T-helper 17 cell (primary cell): ENCODE results near the gene CNGA4. TPM values are rescaled to one million over a fixed set of nuclear protein-coding genes. Genes with fewer than 3 reads are reported as not detected.
"Not testable (repeated sequence)": the region's sequence is repeated elsewhere in the genome, so short reads cannot be mapped to it uniquely, and the experiment has no call there.

Source experiments
- ATAC-seq: fragments of 150-1000 bp; cut with Tn5 transposase; 2 replicates; pipeline ENCODE4 v1.10.0; 2021; ENCODE audit warnings: mild to moderate bottlenecking, moderate library complexity
- DNase-seq, 3 donors: peaks; one replicate each; pipeline versions ENCODE4 v3.0.0 to v3.0.0-alpha.2; 2020 to 2021
- H3K9me3 ChIP-seq: one replicate; pipeline ENCODE4 v1.7.0; 2013; ENCODE audit warnings: low read length, mild to moderate bottlenecking; ENCODE audit not compliant: control insufficient read depth, poor library complexity, severe bottlenecking
- H3K27ac Mint-ChIP-seq: one replicate; pipeline ENCODE4 v1.8.0; 2022; ENCODE audit warnings: mild to moderate bottlenecking, moderate library complexity, mixed read lengths
- H3K27me3 Mint-ChIP-seq: one replicate; pipeline ENCODE4 v1.8.0; 2022; ENCODE audit warnings: mixed read lengths
- H3K36me3 Mint-ChIP-seq: one replicate; pipeline ENCODE4 v1.8.0; 2022; ENCODE audit warnings: low read depth, mixed read lengths
- H3K4me1 Mint-ChIP-seq: one replicate; pipeline ENCODE4 v1.8.0; 2022; ENCODE audit warnings: mild to moderate bottlenecking, mixed read lengths
- H3K4me3 Mint-ChIP-seq: one replicate; pipeline ENCODE4 v1.8.0; 2022; ENCODE audit warnings: mild to moderate bottlenecking, moderate library complexity, mixed read lengths
- total RNA-seq, 4 donors: library from RNA in 2 of 4; stranded (reverse) in 2 of 4; gene quantifications; one replicate each; pipeline ENCODE4 v1.2.3 and lab custom pipeline; 2022 to 2026

Gene CNGA4
- total RNA-seq, 2 donors from 2014 or later: 0.15 to 0.23 TPM

DNA sequence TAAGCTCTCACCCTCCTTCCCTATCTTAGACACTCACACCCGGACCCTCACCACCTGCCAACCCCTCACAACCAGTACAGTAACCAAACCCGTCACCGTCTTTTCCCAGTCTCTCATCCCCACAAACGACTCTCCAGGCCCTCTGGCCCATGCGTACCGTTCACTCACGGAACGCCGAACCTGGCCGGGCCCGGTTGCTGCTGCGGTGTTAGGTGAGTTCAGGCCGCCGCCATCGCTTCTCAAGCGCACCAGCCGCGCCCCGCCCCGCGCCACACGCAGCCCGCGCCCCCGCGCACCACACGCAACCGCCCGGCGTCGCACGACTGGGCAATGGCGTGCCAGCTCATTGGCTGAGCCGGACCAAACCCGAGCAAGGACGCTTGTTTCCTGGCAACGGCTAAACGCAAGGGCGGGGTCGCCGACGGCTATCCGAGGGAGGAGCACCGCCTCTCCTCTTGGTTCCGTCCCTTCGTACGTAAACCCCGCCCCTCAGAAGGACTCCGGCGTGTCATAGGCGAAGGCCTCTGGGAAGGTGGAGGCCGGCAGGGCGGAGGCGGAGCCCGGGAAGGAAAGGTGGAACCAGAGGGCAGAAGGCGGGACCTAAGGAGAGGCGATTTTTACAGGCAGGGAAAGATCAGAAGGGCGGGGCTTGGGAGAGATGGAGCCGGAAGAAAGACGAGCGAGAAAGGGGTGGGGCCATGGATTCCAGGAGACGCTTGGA lies 4.3 kb upstream of the CNGA4 start, which contains the start of gene FHIP1B:
TSS of gene FHIP1B (minus strand) at position 250 of the 721 bp plus-strand sequence. CDS start 10,120 bp downstream, outside the sequence.
- H3K9me3 ChIP-seq: no peaks in the 10 kb centered on the region
- Mint-ChIP-seq H3K4me3 (peak within 1 kb of the TSS; percentile 98), H3K36me3 (peaks cover 2% of the 10 kb centered on the region), H3K27me3 (no peaks in the 10 kb centered on the region), H3K27ac (no peak within 1 kb of the TSS), H3K4me1 (peaks cover 40% of the 10 kb centered on the region)
- peak; percentile 92 for ATAC-seq
- peak; percentile 96 to 99 (median 99) for DNase-seq

DNA sequence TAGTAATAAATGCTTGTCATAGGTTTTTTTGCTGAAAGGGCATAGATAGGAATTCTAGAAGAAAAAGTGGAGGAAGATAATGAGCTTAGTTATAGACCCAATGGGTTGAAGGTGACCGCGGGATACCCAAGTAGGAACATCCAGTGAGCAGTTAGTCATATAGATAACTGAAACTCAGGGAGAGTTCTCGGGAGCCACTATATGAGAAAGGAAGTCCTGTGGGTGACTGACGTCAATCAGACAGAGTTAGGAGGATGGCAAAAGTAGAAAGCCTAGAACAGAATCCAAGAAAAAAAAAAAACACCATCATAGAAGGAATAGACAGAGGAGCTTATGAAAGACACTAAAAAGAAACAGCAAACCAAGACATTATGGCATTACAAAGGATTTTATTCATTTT lies 1.6 kb upstream of the CNGA4 start:
- Mint-ChIP-seq H3K27ac (no peak overlapping the region), H3K36me3 (peaks cover 2% of the 10 kb centered on the region), H3K4me3 (no peak overlapping the region), H3K27me3 (peaks cover 14% of the 10 kb centered on the region), H3K4me1 (peaks cover 18% of the 10 kb centered on the region)
- ATAC-seq (no peak), DNase-seq (no peak)
- no peaks in the 10 kb centered on the region for H3K9me3 ChIP-seq

DNA sequence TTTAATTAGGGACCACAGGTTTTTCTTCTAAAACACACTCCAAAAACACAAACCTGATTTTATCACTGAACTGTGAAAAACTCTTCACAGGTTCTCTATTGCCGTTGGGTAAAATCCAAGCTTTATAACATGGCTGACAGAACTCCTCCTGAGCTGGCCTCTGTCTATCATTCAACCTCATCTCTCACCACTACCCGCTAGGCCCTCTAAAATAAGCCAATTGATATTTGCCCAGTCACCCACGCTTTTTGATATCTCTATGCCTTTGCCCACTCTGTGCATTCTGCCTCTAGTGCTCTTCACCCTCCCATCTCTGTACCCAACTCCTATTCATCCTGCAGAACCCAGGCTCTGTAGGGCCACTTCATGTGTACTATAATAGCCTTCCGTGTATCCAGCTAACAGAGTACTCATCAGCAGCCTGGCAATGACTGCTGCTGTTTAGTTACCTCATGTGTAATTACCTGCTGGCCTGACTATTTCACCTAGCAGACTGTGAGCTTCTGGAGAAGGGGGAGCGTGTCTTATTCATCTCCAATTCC lies 1.1 kb upstream of the CNGA4 start:
- DNase-seq (no peak), ATAC-seq (no peak)
- Mint-ChIP-seq H3K27me3 (peaks cover 19% of the 10 kb centered on the region), H3K4me1 (peaks cover 16% of the 10 kb centered on the region), H3K27ac (no peak overlapping the region), H3K36me3 (peaks cover 2% of the 10 kb centered on the region), H3K4me3 (no peak overlapping the region)
- H3K9me3 ChIP-seq: no peaks in the 10 kb centered on the region

DNA sequence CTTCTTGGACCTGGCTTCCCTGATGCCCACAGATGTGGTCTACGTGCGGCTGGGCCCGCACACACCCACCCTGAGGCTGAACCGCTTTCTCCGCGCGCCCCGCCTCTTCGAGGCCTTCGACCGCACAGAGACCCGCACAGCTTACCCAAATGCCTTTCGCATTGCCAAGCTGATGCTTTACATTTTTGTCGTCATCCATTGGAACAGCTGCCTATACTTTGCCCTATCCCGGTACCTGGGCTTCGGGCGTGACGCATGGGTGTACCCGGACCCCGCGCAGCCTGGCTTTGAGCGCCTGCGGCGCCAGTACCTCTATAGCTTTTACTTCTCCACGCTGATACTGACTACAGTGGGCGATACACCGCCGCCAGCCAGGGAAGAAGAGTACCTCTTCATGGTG lies 1.2 kb downstream of the CNGA4 start:
- Mint-ChIP-seq H3K4me3 (no peak overlapping the region), H3K27ac (no peak overlapping the region), H3K36me3 (peaks cover 2% of the 10 kb centered on the region), H3K27me3 (peaks cover 37% of the 10 kb centered on the region), H3K4me1 (peaks cover 3% of the 10 kb centered on the region)
- no peak for DNase-seq
- no peak for ATAC-seq
- no peaks in the 10 kb centered on the region for H3K9me3 ChIP-seq

DNA sequence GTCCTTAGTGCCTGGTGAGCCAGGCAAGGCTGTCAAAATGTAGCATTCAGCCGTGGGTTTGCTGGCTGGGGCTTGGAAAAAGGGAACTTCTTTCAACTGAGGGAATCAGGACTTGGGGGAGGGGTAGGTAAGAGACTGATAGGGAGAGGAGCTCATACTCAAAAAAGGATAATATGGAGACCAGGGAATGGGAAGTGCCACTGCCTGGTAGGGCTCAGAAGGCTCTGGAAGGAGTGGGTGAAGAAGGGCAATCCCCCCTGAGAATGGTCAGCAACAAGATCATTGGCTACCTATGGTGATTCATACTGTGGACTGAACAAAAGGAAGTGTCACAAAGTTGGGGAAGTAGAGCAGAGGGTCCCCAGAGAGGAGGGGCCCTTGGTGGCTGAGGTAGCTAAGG lies 1.9 kb downstream of the CNGA4 start:
- Mint-ChIP-seq H3K4me1 (no peaks in the 10 kb centered on the region), H3K4me3 (no peak overlapping the region), H3K27me3 (peaks cover 40% of the 10 kb centered on the region), H3K27ac (no peak overlapping the region), H3K36me3 (peaks cover 2% of the 10 kb centered on the region)
- no peaks in the 10 kb centered on the region for H3K9me3 ChIP-seq
- ATAC-seq (no peak), DNase-seq (no peak)

DNA sequence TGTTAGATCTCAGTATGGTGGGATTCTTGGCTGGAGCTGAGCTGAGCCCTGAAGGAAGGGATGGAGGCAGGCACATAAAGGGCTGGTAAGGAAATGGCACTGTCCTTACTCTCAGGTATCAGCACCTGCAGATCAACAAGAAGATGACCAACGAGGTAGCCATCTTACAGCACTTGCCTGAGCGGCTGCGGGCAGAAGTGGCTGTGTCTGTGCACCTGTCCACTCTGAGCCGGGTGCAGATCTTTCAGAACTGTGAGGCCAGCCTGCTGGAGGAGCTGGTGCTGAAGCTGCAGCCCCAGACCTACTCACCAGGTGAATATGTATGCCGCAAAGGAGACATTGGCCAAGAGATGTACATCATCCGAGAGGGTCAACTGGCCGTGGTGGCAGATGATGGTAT lies 2.4 kb downstream of the CNGA4 start:
- DNase-seq (no peak), ATAC-seq (no peak)
- Mint-ChIP-seq H3K4me1 (no peaks in the 10 kb centered on the region), H3K4me3 (no peak overlapping the region), H3K27ac (no peak overlapping the region), H3K27me3 (peaks cover 40% of the 10 kb centered on the region), H3K36me3 (peaks cover 2% of the 10 kb centered on the region)
- no peaks in the 10 kb centered on the region for H3K9me3 ChIP-seq

DNA sequence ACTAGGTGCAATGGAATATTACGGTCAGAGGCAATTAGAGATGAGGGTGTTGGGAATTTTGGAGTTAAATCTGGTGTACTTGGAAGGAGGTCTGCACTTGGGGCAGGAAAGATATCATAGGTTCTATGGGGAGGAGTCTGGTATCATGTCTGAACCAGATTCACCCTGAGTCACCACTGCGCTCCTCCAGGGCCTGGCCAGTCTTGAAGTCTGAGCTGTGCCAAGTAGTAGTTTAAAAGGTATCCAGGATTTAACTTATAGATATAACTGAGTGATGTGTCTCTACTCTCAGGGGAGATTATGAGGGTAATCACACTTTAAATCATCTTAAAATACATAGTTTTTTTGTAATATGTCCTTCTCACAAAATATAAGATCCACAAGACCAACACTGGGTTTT lies 6.6 kb downstream of the CNGA4 start:
- DNase-seq (no peak), ATAC-seq (no peak)
- no peaks in the 10 kb centered on the region for H3K9me3 ChIP-seq
- Mint-ChIP-seq H3K4me3 (no peak overlapping the region), H3K27me3 (peaks cover 38% of the 10 kb centered on the region), H3K27ac (no peak overlapping the region), H3K36me3 (peaks cover 2% of the 10 kb centered on the region), H3K4me1 (no peaks in the 10 kb centered on the region)

DNA sequence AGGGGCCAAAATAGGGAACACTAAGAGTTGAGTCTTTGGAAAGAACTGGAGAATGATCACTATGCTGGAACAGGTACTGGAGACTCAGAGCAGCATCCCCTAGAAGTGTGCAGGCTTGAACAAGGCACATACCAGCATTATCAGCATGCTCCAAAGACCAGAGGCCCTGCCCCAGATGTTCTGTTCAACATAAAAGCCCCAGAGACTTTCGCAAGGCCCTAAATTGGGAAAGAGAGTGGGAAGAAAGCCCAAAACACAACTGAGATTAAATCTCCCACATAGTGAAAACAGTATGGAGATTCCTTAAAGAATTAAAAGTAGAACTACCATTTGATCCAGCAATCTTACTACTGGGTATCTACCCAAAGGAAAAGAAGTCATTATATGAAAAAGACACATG lies 9.4 kb downstream of the CNGA4 start:
- Mint-ChIP-seq H3K27ac (no peak overlapping the region), H3K4me3 (no peak overlapping the region), H3K36me3 (no peaks in the 10 kb centered on the region), H3K4me1 (no peaks in the 10 kb centered on the region), H3K27me3 (peaks cover 23% of the 10 kb centered on the region)
- DNase-seq: no peak
- no peak for ATAC-seq
- no peaks in the 10 kb centered on the region for H3K9me3 ChIP-seq

DNA sequence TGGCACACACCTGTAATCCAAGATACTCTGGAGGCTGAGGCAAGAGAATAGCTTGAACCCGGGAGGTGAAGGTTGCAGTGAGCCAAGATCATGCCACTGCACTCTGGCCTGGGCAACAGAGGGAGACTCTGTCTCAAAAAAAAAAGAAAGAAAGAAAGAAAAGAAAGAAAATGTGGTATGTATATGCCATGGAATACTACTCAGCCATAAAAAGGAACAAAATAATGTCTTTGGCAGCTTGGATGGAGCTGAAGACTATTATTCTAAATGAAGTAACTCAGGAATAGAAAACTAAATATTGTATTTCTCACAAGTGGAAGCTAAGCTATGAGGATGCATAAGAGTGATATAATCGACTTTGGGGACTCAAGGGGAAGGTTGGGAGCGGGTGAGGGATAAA lies 10.0 kb downstream of the CNGA4 start:
- ATAC-seq, H3K27ac Mint-ChIP-seq, H3K36me3 Mint-ChIP-seq, H3K9me3 ChIP-seq, H3K4me1 Mint-ChIP-seq, H3K4me3 Mint-ChIP-seq, DNase-seq: not testable (repeated sequence)
- peaks cover 17% of the 10 kb centered on the region for H3K27me3 Mint-ChIP-seq

DNA sequence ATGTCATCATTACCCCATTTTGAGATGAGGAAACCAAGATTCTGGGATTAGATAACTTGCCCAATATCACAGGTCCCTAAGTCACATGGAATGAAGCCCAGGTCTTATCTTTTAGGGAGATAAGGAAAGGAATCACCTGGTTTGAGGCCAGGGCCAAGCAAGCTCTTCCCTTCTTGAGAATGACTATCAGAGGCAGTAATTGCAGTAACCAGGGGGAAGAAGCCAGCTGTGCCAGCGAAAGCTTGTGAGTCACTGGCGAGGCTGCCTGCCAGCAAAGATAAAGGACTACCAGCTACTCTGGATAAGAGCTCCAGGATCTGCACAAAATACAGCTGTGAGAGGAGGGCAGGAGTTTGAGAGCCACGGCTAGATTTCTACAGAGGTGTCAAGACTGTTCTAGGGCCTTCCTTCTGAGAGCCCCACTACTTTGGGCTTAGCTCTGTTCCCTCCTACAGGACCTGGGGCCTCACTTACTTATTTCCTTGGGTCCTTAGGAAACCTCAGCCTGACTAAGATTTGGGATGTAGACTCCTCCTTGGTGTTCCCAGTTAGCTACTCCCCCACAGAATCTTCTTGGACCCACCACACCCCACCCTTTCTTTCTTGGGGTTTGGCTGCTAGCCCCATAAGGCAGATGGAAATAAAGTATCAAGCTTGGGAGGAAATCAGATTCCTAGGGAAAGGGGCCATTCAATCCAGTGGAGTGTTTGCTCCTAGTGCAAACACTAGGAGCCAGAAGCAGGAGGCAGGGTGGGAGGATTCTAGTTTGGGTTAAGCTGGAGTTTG lies 11.1 kb downstream of the CNGA4 start:
- Mint-ChIP-seq H3K4me1 (no peaks in the 10 kb centered on the region), H3K27ac (no peak overlapping the region), H3K4me3 (no peak overlapping the region), H3K27me3 (peaks cover 11% of the 10 kb centered on the region), H3K36me3 (no peaks in the 10 kb centered on the region)
- DNase-seq (no peak), ATAC-seq (no peak)
- no peaks in the 10 kb centered on the region for H3K9me3 ChIP-seq

DNA sequence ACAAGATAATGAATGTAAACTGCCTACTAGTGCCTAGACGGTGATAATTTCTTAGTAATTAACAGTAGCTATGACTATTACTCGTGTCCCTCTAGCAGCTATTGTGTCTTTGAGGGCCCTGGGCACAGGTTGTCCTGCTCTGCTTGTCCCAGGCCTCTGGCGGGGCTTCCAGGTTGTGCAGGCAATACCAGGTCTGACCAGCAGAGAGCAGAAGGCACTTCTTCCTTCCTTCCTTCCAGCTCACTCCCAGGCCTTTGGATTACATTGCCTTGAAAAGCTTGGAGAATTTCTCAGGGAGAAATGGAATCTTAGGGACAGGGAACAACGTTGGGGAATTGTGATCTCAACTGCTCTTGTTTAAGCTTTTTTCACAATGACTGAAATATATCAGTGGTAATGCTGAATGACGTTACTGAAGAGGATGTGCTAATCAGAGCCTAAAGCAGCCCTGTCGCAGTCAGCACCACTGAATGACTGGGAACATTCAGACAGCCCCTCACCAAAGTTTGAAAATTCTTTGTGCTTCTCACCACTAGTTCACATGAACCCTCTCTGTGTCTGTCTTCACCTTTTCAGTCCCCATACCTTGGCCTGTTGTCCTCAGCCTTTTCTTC lies 12.3 kb downstream of the CNGA4 start:
- H3K4me3 Mint-ChIP-seq: no peak overlapping the region
- no peak overlapping the region for H3K27ac Mint-ChIP-seq
- DNase-seq: peak in 1 of 3 donors; percentile 30
- peaks cover 6% of the 10 kb centered on the region for H3K27me3 Mint-ChIP-seq
- ATAC-seq: peak; percentile 84
- H3K9me3 ChIP-seq: no peaks in the 10 kb centered on the region
- H3K4me1 Mint-ChIP-seq: no peaks in the 10 kb centered on the region
- no peaks in the 10 kb centered on the region for H3K36me3 Mint-ChIP-seq

DNA sequence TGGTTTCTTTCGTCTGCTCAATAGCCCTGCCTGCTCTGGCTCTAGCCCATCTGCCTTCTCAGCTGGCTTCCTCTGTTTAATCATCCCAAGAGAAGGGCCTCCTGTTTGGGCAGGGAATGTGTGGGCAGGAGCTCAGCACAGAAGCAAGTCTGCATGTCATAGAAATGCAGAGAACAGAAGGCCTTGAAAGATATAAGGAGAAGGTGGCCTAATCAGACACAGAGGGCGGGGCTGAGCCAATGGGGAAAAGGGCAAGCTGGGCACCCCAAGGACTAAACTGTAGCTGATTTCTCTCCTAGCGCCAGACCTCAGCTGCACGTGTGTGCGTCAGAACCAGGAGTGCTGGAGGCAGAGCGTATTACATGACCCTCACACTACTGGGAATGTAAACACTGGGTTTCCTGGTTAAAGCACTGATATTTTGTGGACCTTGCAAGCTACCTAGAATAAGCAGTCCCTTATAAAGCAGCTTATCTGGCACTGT lies 13.1 kb downstream of the CNGA4 start:
- no peak for DNase-seq
- H3K9me3 ChIP-seq: no peaks in the 10 kb centered on the region
- no peaks in the 10 kb centered on the region for H3K36me3 Mint-ChIP-seq
- ATAC-seq: no peak
- H3K4me3 Mint-ChIP-seq: no peak overlapping the region
- H3K4me1 Mint-ChIP-seq: no peaks in the 10 kb centered on the region
- no peak overlapping the region for H3K27ac Mint-ChIP-seq
- H3K27me3 Mint-ChIP-seq: peaks cover 6% of the 10 kb centered on the region

DNA sequence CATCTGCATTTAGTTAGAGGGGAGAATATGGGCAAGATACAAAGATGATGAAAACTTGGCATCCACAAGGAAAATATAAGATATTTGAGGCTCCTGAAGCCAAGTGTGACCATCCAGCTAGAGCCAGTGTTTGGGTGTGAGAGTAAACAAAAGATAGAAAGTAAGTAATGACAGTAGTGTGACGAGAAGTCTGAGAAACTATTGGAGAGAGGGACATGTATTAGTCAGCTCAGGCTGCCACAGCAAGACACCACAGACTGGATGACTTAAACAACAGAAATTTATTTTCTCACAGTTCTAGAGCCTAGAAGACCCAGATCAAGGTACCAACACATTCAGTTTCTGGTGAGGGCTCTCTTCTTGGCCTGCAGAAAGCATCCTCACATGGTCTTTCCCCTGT lies 14.3 kb downstream of the CNGA4 start:
- H3K36me3 Mint-ChIP-seq: no peaks in the 10 kb centered on the region
- peaks cover 1% of the 10 kb centered on the region for H3K27me3 Mint-ChIP-seq
- no peak for ATAC-seq

More for the DNA sequence above, 14.3 kb downstream of the CNGA4 start:
- Mint-ChIP-seq H3K4me3 (no peak overlapping the region), H3K27ac (no peak overlapping the region), H3K4me1 (no peaks in the 10 kb centered on the region)
- no peak for DNase-seq
- H3K9me3 ChIP-seq: no peaks in the 10 kb centered on the region
